Aorta (tissue), 5 donors: Measurements from ENCODE around the gene PHOX2A. TPM values are rescaled to one million over a fixed set of nuclear protein-coding genes. Genes with fewer than 3 reads are reported as not detected.
A peak's percentile ranks its signal among the peaks of the same experiment; 100 is the strongest.

Experiments
- ATAC-seq: fragments of 200-7000 bp; cut with Tn5 transposase; one replicate; pipeline ENCODE4 v1.9.1; 2022; ENCODE audit warnings: moderate library complexity; ENCODE audit not compliant: low FRiP score
- DNase-seq, 2 donors: peaks; one replicate each; pipeline ENCODE4 v3.0.0-alpha.2; 2020
- H3K27ac ChIP-seq, 2 donors: one replicate each; pipeline ENCODE4 v1.5.1; 2013; ENCODE audit warnings: low read length in 2 of 2, mild to moderate bottlenecking in 2 of 2, moderate library complexity in 2 of 2, control low read depth in 1 of 2, inconsistent platforms in 1 of 2, low read depth in 1 of 2
- H3K27me3 ChIP-seq, 2 donors: one replicate each; pipeline ENCODE4 v1.6.1; 2013; ENCODE audit warnings: control low read depth in 1 of 2, low read length in 1 of 2, mild to moderate bottlenecking in 1 of 2, moderate library complexity in 1 of 2; ENCODE audit not compliant: insufficient read depth in 2 of 2, control insufficient read depth in 1 of 2
- H3K36me3 ChIP-seq, 2 donors: one replicate each; pipeline ENCODE4 v1.6.1; 2013; ENCODE audit warnings: control low read depth in 1 of 2, low read length in 1 of 2, mild to moderate bottlenecking in 1 of 2; ENCODE audit not compliant: insufficient read depth in 2 of 2, control insufficient read depth in 1 of 2
- H3K4me1 ChIP-seq, 2 donors: one replicate each; pipeline ENCODE4 v1.6.1; 2013; ENCODE audit warnings: low read length in 2 of 2, control low read depth in 1 of 2, mild to moderate bottlenecking in 1 of 2, moderate library complexity in 1 of 2; ENCODE audit not compliant: insufficient read depth in 2 of 2, control insufficient read depth in 1 of 2
- H3K4me3 ChIP-seq, 2 donors: one replicate each; pipeline ENCODE4 v1.5.1; 2013; ENCODE audit warnings: low read length in 2 of 2, control low read depth in 1 of 2, mild to moderate bottlenecking in 1 of 2
- H3K9me3 ChIP-seq: one replicate; pipeline ENCODE4 v1.6.1; 2013; ENCODE audit warnings: mild to moderate bottlenecking, low read length; ENCODE audit not compliant: control insufficient read depth
- WGBS, 2 donors: extraction: QIAGEN DNeasy Blood & Tissue Kit; methylation state at CpG; one replicate each; pipeline ENCODE4 v1.1.7; 2013; 5-methylcytosine and 5-hydroxymethylcytosine counted together
- intact Hi-C, 2 donors: fragments of 100-400 bp; cut with DNase I; formaldehyde crosslinking; loops; one replicate each; pipeline versions ENCODE4 v1.14.2 to v1.15.0; 2022
- polyA plus RNA-seq, 2 donors: library from polyadenylated mRNA; stranded (reverse); fragments of 200-250 nt; gene quantifications; one replicate each; pipeline ENCODE4 v1.2.3, GENCODE V29; 2013
- total RNA-seq, 2 donors: library from RNA; stranded (reverse); fragmentation: NEBNext Ultra II Directional; extraction: Animal tissue kit (Norgen Biotek cat#: 25700); gene quantifications; one replicate each; pipeline ENCODE4 v1.2.1, GENCODE V29; 2021
- donor health status: healthy with polysubstance abuse.
- donor health status: Bipolar disorder and iron deficiency.
- donor health status: DM: no; HTN: no; CAD: no.
- donor health status: DM: no; HTN: no; CAD: no.
- donor health status: DM: yes; HTN: yes; CAD: no.

Gene PHOX2A
- total and polyA plus RNA-seq, 4 donors = not detected

DNA sequence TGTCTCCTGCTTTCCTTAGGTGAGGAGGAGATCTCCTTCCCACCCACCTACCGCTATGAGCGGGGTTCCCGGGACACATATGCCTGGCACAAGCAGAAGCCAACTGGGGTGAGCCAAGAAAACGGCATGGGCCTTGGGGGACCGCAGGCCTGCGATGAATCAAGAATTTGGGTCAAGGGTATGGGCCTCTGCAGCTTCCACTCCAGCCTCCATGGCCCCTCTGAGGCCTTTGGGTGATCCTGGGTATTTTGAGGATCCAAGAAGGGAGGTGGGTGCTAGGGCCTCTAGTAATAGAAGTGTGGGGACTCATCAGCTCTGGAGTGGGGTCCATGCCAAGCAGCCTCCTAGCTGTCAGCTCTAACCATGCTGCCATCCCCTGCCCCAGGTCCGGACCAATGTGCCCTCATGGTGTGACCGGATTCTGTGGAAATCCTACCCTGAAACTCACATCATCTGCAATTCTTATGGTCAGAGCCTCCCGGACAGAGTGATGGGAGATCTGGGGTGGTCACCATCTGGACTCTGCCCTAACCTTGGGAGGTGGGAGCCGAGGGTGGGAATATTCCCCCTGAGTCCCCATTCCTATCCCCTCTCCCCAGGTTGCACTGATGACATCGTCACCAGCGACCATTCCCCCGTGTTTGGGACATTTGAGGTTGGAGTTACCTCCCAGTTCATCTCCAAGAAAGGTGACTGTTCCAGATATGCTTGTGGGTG is 10.8 kb downstream of the PHOX2A start:
- no peak overlapping the region for H3K4me3 ChIP-seq
- ATAC-seq = no peak
- peaks cover 0 to 14% of the 10 kb centered on the region in 2 donors for H3K36me3 ChIP-seq
- intact Hi-C loops = loop anchor here in 1 of 2 donors (10.0 kb wide), 1 partner anchor 118 kb away; the partner anchor contains the start of gene ANAPC15
- no peak overlapping the region for H3K27ac ChIP-seq
- no peaks in the 10 kb centered on the region for H3K4me1 ChIP-seq
- no peaks in the 10 kb centered on the region for H3K9me3 ChIP-seq
- WGBS, 2 donors = 88 to 92% methylated on average over 13 of the region's 13 CpGs
- DNase-seq = no peak
- no peaks in the 10 kb centered on the region for H3K27me3 ChIP-seq

DNA sequence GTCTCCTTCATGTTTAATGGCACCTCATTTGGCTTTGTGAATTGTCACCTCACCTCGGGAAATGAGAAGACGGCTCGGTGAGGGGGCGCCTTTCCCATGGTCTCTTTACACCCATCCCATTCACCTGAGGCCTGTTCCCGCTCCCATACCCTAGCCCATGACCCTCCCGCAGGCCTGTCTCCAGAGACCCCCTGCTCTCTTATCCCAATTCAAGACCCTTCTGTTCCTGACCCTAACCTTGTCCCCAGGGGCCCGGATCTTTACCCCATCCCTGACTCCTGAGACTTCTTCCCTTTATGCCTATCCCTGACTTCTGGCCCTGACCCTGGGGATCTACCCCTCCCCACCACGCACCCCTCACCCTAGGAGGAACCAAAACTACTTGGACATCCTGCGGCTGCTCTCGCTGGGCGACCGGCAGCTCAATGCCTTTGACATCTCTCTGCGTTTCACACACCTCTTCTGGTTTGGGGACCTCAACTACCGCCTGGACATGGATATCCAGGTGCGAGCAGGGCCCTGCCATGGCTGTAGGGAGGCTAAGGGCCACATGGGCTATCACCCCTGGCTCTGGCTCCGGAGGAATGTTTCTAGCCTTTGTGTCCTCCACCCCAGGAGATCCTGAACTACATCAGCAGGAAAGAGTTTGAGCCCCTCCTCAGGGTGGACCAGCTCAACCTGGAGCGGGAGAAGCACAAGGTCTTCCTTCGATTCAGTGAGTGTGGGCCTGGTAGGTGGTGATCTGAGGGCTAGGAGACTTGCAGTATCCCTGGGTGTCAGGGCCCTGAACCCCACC is 11.5 kb downstream of the PHOX2A start:
- no peak overlapping the region for H3K4me3 ChIP-seq
- no peaks in the 10 kb centered on the region for H3K27me3 ChIP-seq
- no peaks in the 10 kb centered on the region for H3K9me3 ChIP-seq
- 89 to 91% methylated on average over 18 of the region's 18 CpGs for WGBS, 2 donors
- intact Hi-C loops = loop anchor here in 1 of 2 donors (10.0 kb wide), 1 partner anchor 118 kb away; the partner anchor contains the start of gene ANAPC15
- no peaks in the 10 kb centered on the region for H3K4me1 ChIP-seq
- H3K36me3 ChIP-seq = peaks cover 0 to 14% of the 10 kb centered on the region in 2 donors
- ATAC-seq = no peak
- no peak overlapping the region for H3K27ac ChIP-seq
- no peak for DNase-seq

- 76 to 80% methylated on average over 9 of the region's 9 CpGs for WGBS, 2 donors
- H3K27me3 ChIP-seq = no peaks in the 10 kb centered on the region
- H3K36me3 ChIP-seq = peaks cover 0 to 14% of the 10 kb centered on the region in 2 donors
- no peak for DNase-seq
- no peak overlapping the region for H3K4me3 ChIP-seq
- no peaks in the 10 kb centered on the region for H3K9me3 ChIP-seq
- H3K4me1 ChIP-seq = no peaks in the 10 kb centered on the region
- no peak for ATAC-seq
- intact Hi-C loops = loop anchor here in 1 of 2 donors (10.0 kb wide), 1 partner anchor 117 kb away; the partner anchor contains the start of gene ANAPC15
- H3K27ac ChIP-seq = no peak overlapping the region
Measured at GRCh38 chr11:72231396-72232259, 12.3 kb downstream of the PHOX2A start.

- WGBS, 2 donors = 86 to 88% methylated on average over 18 of the region's 18 CpGs
- no peaks in the 10 kb centered on the region for H3K9me3 ChIP-seq
- ATAC-seq = no peak
- DNase-seq = peak in 1 of 2 donors; percentile 39
- intact Hi-C loops = loop anchor here in 1 of 2 donors (10.0 kb wide), 1 partner anchor 116 kb away; the partner anchor contains the start of gene ANAPC15
- H3K4me1 ChIP-seq = no peaks in the 10 kb centered on the region
- peaks cover 0 to 13% of the 10 kb centered on the region in 2 donors for H3K36me3 ChIP-seq
- H3K4me3 ChIP-seq = no peak overlapping the region
- no peaks in the 10 kb centered on the region for H3K27me3 ChIP-seq
- H3K27ac ChIP-seq = no peak overlapping the region
Measured at GRCh38 chr11:72230764-72231365, 13.1 kb downstream of the PHOX2A start.

DNA sequence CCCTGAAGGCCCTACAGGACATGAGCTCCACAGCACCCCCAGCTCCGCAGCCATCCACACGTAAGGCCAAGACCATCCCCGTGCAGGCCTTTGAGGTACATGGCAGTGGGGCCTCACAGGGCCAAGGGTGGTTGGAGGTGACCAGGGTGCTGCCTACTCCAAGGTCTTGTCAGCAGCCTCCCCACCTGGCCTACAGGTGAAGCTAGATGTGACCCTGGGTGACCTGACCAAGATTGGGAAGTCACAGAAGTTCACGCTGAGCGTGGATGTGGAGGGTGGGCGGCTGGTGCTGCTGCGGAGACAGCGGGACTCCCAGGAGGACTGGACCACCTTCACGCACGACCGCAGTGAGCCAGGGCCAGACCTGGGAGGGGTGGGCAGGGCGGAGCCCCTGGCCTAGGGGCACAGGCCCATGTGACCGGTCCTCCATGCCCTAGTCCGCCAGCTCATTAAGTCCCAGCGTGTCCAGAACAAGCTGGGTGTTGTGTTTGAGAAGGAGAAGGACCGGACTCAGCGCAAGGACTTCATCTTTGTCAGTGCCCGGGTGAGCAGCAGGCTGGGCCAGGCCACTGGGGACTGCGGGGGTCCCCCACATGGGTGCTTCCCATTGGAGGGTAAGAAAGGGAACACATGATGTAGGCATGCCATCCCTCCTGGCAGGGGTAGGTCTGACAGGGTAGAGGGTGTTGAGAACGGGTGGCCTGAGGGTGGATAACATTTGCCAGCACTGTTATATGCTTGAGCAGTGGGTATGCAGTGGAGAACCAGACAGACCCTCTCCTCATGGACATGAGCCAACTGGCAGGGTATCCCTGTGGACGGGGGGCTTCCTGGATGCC is 13.8 kb downstream of the PHOX2A start:
- H3K4me1 ChIP-seq = no peaks in the 10 kb centered on the region
- ATAC-seq (no peak), DNase-seq (peak; percentile 43 to 74)
- peaks cover 0 to 13% of the 10 kb centered on the region in 2 donors for H3K36me3 ChIP-seq
- H3K27me3 ChIP-seq = no peaks in the 10 kb centered on the region
- H3K27ac ChIP-seq = no peak overlapping the region
- WGBS, 2 donors = 90% methylated on average over 21 of the region's 21 CpGs
- intact Hi-C loops = loop anchor here in 1 of 2 donors (10.0 kb wide), 1 partner anchor 115 kb away; the partner anchor contains the start of gene ANAPC15
- no peaks in the 10 kb centered on the region for H3K9me3 ChIP-seq
- H3K4me3 ChIP-seq = no peak overlapping the region

- H3K27me3 ChIP-seq = no peaks in the 10 kb centered on the region
- ATAC-seq (no peak), DNase-seq (peak in 1 of 2 donors; percentile 45)
- intact Hi-C loops = no loop called here
- H3K4me3 ChIP-seq = no peak overlapping the region
- H3K9me3 ChIP-seq = no peaks in the 10 kb centered on the region
- WGBS, 2 donors = 93 to 94% methylated on average over 8 of the region's 8 CpGs
- H3K4me1 ChIP-seq = no peaks in the 10 kb centered on the region
- H3K27ac ChIP-seq = no peak overlapping the region
- peaks cover 0 to 13% of the 10 kb centered on the region in 2 donors for H3K36me3 ChIP-seq
Measured at GRCh38 chr11:72229336-72229924, 14.5 kb downstream of the PHOX2A start.

GRCh38 chr11:72228844-72229231 is 15.1 kb downstream of the PHOX2A start:
- no peaks in the 10 kb centered on the region for H3K27me3 ChIP-seq
- 85 to 88% methylated on average over 7 of the region's 7 CpGs for WGBS, 2 donors
- no peaks in the 10 kb centered on the region for H3K9me3 ChIP-seq
- H3K36me3 ChIP-seq = peaks cover 0 to 13% of the 10 kb centered on the region in 2 donors
- DNase-seq (peak in 1 of 2 donors; percentile 41), ATAC-seq (no peak)
- intact Hi-C loops = no loop called here
- H3K27ac ChIP-seq = no peak overlapping the region
- H3K4me1 ChIP-seq = no peaks in the 10 kb centered on the region
- H3K4me3 ChIP-seq = no peak overlapping the region
